ENCODE measurements around the gene RSPO4.

GRCh38 chr20:944774-945410 is 57.2 kb downstream of the RSPO4 start:
- no peak for TF ChIP-seq EZH2 (IDR thresholded peaks at IDR 0.05; ENCODE audit: low read depth)
- no peak for TF ChIP-seq CTCF (conservative IDR thresholded peaks at IDR 0.05)

Data from PC-9 (cell line).